Brain microvascular endothelial cell (primary cell): ENCODE data around the gene PBX1.

ENCODE experiments used
- DNase-seq: peaks from one replicate; pipeline ENCODE4 v3.0.0-alpha.2; 2020
- H3K27ac ChIP-seq: fragments of 250-450 bp; sonication (Bioruptor Pico); 2 replicates; pipeline ENCODE4 v1.5.1; 2020; ENCODE audit warnings: mild to moderate bottlenecking, moderate library complexity
- H3K27me3 ChIP-seq: fragments of 250-450 bp; sonication (Bioruptor Pico); replicated peaks from 2 replicates; pipeline ENCODE4 v1.5.1; 2020; ENCODE audit warnings: mild to moderate bottlenecking
- H3K36me3 ChIP-seq: fragments of 250-450 bp; sonication (Bioruptor Pico); replicated peaks from 2 replicates; pipeline ENCODE4 v1.5.1; 2020; ENCODE audit warnings: mild to moderate bottlenecking
- H3K4me3 ChIP-seq: 2 replicates; pipeline ENCODE4 v1.5.1; 2011; ENCODE audit warnings: low read depth, mild to moderate bottlenecking, control low read depth, low read length, moderate library complexity
- in situ Hi-C: cut with HindIII; loops from 2 replicates; pipeline ENCODE4 v1.10.0; 2017; ENCODE audit warnings: low sequenced_read_pairs, low pct_ligation_motif_present
- TF ChIP-seq, protein P1 (sequence below): IDR thresholded peaks from 2 replicates; pipeline ENCODE4 v1.5.1; 2011; ENCODE audit warnings: low read depth, mild to moderate bottlenecking, moderate library complexity, low read length, control low read depth, inconsistent platforms; ENCODE audit errors: missing control alignments

Gene PBX1

DNA sequence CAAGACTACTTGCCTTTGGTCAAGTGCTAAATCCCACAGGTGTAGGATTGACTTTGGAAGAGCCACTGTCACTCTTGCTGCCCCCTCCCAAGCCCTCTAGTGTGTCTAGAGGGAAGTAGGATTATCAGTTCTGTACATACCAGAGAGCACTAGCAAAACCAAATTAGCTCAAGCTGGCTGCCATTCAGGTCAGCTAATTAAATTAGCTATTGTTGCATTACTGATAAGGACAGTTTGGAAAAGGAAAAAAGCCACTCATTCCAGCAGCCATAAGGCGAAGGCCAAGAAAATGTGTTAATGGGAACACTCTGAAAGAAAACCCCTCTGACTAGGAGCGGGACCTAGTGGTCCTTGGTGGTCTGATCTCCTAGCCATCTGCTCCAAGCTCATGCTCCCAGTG, 321.7 kb downstream of the PBX1 start:
- Histone ChIP-seq H3K4me3 (no peak overlapping the region), H3K36me3 (no peaks in the 10 kb centered on the region), H3K27ac (no peak overlapping the region), H3K27me3 (no peaks in the 10 kb centered on the region)
- TF ChIP-seq, protein P1, sequence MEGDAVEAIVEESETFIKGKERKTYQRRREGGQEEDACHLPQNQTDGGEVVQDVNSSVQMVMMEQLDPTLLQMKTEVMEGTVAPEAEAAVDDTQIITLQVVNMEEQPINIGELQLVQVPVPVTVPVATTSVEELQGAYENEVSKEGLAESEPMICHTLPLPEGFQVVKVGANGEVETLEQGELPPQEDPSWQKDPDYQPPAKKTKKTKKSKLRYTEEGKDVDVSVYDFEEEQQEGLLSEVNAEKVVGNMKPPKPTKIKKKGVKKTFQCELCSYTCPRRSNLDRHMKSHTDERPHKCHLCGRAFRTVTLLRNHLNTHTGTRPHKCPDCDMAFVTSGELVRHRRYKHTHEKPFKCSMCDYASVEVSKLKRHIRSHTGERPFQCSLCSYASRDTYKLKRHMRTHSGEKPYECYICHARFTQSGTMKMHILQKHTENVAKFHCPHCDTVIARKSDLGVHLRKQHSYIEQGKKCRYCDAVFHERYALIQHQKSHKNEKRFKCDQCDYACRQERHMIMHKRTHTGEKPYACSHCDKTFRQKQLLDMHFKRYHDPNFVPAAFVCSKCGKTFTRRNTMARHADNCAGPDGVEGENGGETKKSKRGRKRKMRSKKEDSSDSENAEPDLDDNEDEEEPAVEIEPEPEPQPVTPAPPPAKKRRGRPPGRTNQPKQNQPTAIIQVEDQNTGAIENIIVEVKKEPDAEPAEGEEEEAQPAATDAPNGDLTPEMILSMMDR = no peak
- no peak for DNase-seq
- in situ Hi-C loops = no loop called here

DNA sequence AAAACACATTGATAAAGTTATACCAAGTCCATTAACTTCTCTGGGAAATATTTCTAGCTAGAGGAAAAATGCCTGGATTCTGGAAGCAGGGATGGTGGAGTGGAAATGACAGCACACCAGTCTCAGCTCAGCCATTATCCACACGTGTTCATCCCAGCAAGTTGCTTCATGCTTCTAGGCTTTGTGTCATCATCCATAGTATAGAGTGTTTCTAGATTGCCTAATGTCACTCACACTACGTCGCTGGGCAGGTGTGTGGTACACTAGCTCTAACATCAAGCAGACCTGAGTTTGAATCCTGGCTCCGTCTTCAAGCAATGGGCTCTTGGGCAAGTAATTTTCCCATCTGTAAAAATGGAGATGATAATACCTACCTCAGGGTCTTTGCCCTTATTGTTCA, 326.3 kb downstream of the PBX1 start:
- in situ Hi-C loops = no loop called here
- H3K4me3 ChIP-seq = no peak overlapping the region
- TF ChIP-seq, protein P1 = no peak

GRCh38 chr1:164886101-164886500, 327.1 kb downstream of the PBX1 start:
- H3K4me3 ChIP-seq = no peak overlapping the region
- H3K27me3 ChIP-seq = no peaks in the 10 kb centered on the region
- TF ChIP-seq, protein P1 = no peak
- no peak for DNase-seq
- no peaks in the 10 kb centered on the region for H3K36me3 ChIP-seq
- in situ Hi-C loops = no loop called here
- H3K27ac ChIP-seq = no peak overlapping the region

More for the DNA sequence above, 326.3 kb downstream of the PBX1 start:
- no peak for DNase-seq
- H3K36me3 ChIP-seq = no peaks in the 10 kb centered on the region
- no peak overlapping the region for H3K27ac ChIP-seq
- no peaks in the 10 kb centered on the region for H3K27me3 ChIP-seq

DNA sequence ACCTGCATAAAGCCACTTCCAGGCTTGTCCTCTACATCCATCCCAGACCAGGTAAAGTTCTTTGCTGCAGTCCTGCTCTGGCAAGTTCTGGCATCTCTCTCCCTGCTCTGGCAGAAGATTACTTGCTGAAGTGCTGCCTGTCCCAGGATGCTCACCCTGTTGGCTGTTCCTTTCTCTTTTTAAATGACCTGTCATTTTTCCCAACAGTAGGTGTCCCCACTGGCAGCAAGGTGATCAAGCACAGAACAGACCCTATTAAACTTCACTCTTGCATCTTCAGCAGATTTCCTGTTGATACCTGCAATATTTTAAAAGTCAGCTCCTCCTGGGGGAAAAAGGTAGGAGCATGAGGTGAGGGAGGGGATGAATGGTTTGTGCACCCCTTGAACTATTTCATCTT, 332.6 kb downstream of the PBX1 start:
- in situ Hi-C loops = no loop called here
- H3K27ac ChIP-seq = no peak overlapping the region
- TF ChIP-seq, protein P1 = no peak
- no peak overlapping the region for H3K4me3 ChIP-seq
- no peak for DNase-seq
- H3K27me3 ChIP-seq = no peaks in the 10 kb centered on the region
- H3K36me3 ChIP-seq = no peaks in the 10 kb centered on the region

GRCh38 chr1:164895026-164895912, 336.3 kb downstream of the PBX1 start:
- H3K27me3 ChIP-seq = no peaks in the 10 kb centered on the region
- no peak overlapping the region for H3K4me3 ChIP-seq
- no peak for DNase-seq
- in situ Hi-C loops = no loop called here
- H3K36me3 ChIP-seq = no peaks in the 10 kb centered on the region
- TF ChIP-seq, protein P1 = no peak
- no peak overlapping the region for H3K27ac ChIP-seq
